Hippocampal formation (tissue), 2 donors: ENCODE measurements around the gene CDC37.
A peak's percentile ranks its signal among the peaks of the same experiment; 100 is the strongest.
"Not testable (repeated sequence)": the region's sequence is repeated elsewhere in the genome, so short reads cannot be mapped to it uniquely, and the experiment has no call there.

Experiments
- DNase-seq, 2 donors: peaks; one replicate each; lab custom pipeline; 2025; lab: John Stamatoyannopoulos, UW

Gene CDC37

GRCh38 chr19:10419646-10420443 lies 16.5 kb upstream of the CDC37 start:
- no peak for DNase-seq

DNA sequence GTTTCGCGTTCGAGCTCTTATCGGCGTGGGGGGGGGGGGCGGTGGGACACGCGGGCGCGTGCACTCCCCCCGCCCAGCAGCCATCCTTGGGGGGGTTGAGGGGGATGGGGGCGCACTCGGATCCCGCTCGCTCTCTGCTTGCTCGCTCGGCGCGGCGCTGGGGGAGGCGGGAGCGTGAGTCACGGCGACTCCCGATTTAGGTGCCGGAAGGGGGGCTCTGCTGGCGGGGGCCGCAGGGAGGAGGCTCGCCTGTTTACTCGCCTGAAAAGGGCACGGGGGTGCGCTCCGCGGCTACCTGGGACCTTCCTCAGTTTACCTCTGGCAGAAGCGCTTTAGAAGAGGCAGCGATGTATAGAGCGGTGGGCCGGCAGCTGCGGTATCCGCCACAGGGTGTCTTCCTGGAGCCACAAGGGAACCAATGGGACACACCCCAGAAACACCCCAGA lies 15.9 kb upstream of the CDC37 start:
- no peak for DNase-seq

- no peak for DNase-seq
Measured at GRCh38 chr19:10418485-10419199, 15.3 kb upstream of the CDC37 start.

DNA sequence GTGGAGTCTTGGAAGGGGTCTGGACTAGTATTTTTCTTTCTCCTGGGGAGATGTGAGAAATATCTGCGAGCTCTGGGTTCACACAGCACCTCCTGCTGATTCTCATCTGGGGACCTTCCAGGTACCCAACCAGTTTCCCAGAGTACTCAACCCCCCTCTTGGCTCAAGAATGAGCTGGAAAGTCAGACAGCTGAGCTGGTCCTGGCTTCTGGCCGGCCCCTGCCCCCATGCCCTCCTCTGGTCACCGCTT lies 14.8 kb upstream of the CDC37 start:
- no peak for DNase-seq

DNA sequence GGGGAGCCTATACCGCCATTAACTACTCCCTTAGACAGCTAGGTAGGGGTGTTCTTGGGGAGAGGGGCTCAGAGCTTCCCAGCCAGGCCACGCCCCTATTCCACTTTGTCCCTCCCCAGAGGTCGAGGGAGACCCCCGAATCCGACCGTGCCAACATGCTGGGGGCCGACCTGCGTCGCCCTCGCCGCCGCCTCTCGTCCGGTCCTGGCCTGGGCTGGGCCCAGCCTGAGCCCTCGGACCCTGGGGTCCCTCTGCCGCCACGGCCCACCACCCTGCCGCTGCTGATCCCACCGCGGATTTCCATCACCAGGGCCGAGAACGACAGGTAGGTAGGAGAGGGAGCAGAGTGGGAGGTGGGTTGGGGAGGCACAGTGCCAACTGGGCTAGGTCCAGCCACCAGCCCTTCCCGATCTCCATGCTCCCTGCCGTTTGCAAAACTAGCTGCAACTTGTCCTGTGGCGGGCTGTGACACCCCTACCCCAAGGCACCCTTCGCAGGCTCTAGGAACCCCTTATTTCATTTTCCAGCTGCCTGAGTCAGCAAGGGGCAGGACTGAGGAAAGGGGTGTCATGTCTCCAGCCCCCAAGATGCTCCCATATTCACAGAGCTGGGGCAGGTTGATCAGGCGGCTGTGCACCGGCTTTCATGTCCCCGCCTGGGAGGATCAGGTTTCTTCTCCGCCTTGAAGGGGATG lies 14.3 kb upstream of the CDC37 start:
- DNase-seq: no peak

- peak in 1 of 2 donors; percentile 32 for DNase-seq
Measured at GRCh38 chr19:10416380-10417257, 13.3 kb upstream of the CDC37 start.

- DNase-seq: no peak
Measured at GRCh38 chr19:10416083-10416379, 12.7 kb upstream of the CDC37 start.

- DNase-seq: no peak
Measured at GRCh38 chr19:10412257-10412977, 9.1 kb upstream of the CDC37 start.

DNA sequence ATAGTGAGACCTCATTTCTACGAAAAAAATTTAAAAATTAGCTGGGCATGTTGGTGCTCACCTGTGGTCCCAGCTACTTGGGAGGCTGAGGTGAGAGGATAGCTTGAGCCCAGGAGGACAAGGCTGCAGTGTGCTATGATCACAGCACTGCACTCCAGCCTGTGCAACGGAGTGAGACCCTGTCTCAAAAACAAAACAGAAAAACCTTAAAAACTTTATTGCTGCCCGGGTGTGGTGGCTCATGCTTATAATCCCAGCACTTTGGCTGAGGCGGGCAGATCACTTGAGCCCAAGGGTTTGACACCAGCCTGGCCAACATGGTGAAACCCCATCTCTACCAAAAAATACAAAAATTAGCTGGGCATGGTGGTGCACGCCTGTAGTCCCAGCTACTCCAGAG lies 7.9 kb upstream of the CDC37 start:
- not testable (repeated sequence) for DNase-seq

- DNase-seq: peak in 1 of 2 donors; percentile 43
Measured at GRCh38 chr19:10408511-10409283, 5.4 kb upstream of the CDC37 start.

- no peak for DNase-seq
Measured at GRCh38 chr19:10407096-10407495, 3.8 kb upstream of the CDC37 start.

DNA sequence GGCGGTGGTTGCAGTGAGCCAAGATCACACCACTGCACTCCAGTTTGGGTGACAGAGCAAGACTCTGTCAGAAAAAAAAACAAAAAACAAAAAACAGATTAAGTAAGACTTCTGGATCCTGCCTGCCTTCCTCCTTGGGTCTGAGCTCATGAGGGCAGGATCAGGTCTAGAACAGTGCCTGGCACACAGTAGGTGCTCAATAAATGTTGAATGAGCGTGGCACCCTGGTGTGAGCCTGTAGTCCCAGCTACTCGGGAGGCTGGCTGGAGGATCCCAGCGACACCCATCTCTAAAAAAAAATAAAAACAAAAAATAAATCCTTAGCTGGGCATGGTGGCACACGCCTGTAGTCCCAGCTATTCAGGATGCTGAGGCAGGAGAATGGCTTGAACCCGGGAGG lies 2.8 kb upstream of the CDC37 start:
- DNase-seq: no peak

GRCh38 chr19:10404888-10405820 lies 1.8 kb upstream of the CDC37 start:
- DNase-seq: no peak

DNA sequence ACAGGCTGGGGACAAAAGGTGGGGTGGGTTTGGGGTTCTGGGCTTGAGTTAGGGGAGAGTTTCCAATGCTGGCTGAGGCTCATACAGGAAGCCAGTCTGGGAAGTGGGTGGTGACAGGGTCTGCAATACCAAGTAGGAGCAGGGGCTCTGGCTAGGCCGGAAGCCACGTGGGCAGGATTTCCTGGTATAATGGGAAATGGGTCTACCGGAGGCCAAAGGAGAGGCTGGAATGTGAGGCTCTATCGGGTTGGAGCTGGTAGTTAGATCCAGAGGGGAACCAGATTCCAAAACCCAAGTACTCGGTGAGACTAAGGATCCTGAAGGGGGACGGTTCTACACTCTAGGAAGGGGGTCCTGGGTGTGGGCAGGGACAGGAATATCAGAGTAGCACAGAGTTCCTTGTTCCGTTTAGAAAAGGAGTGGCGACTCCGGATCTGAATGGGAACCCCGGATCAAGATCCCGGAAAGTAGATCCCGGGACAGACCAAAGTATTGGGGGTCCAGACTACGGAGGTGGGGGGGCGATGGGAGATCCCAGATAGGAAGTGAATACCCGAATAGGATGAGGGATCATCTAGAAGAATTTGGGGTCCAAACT lies 802 bp downstream of the CDC37 start:
- DNase-seq: no peak

- no peak for DNase-seq
Measured at GRCh38 chr19:10399878-10400277, 3.5 kb downstream of the CDC37 start.

- not testable (repeated sequence) for DNase-seq
Measured at GRCh38 chr19:10399340-10399739, 4.0 kb downstream of the CDC37 start.

- no peak for DNase-seq
Measured at GRCh38 chr19:10398819-10399218, 4.5 kb downstream of the CDC37 start.

DNA sequence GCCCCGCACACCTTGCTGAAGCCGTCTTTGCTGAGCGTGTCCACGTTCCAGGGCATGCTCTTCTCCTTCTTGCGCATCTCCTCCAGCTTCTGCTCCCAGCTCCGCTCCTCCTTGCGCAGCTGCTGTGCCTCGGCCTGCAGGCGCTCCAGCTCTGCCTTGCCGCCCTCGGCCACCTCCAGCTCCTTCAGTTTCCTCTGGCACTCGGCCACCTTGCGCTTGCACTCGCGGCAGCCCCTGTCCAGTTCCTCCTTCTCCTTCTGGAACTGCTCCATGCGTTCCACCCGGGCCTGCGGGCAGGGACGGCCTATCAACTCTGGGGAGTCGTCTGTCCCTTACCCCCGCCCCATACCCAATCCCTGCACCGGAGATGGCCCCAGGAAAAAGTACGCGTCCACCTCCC lies 7.4 kb downstream of the CDC37 start:
- no peak for DNase-seq

DNA sequence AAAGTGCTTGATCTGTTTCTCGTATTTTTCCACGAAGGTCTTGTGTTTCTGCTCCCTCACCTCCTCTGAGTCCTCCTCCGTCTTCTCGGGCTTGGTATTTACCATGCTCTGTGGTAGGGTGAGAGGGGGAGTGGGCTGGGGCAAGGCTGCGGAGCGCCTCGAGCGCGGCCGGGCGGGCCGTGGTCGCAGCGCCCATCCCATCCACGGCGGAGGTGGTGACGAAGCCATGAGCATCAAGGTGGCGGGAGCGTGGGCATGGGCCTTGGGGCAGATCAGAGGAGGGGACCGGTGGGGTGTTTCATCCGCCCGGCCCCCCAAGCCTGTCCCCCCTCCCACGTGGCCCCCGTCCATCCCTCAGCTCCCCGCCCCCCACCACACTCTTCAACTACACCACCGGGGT lies 7.9 kb downstream of the CDC37 start:
- no peak for DNase-seq
